Stimulated activated CD8-positive, alpha-beta memory T cell treated with anti-CD3 and anti-CD28 coated beads, Interleukin-12 subunit alpha, Interleukin-12 subunit beta, amount 100 ng/mL, for 1 hour (primary cell): ENCODE results near the gene ITGB2.
A peak's percentile ranks its signal among the peaks of the same experiment; 100 is the strongest.

Source experiments
- DNase-seq: peaks from one replicate; pipeline ENCODE4 v3.0.0-alpha.2; 2020; ENCODE audit warnings: low read depth

Gene ITGB2

DNA sequence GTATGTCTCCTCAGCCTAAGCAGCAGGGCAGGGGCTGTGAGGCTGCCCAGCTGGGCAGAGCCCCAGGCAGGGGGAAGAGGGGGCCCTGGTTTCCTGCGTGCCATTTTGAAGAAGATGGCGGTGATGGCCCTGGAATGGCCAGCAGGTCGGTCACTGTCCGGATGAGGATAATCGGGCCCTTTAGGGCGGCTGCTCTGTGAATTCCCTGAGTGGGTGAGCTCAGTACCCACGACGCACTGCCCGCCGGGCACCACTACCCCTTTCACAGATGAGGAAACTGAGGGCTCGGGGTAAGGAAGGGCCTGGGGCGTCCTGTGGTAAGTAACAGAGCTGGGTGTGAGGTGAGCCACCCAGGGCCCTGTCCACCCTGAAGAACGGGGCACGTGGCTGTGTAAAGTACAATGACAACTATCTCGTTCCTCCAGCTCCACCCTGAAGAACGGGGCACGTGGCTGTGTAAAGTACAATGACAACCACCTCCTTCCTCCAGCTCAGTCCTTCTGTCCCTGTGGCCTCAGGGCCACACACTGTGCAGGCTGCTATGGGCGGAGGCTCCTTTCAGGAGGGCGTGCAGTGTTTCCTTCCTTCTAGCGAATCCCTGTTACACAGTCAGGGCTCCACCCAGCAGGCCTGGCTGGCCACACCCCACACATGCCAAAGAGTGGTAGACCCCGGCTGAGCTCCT, 23.2 kb downstream of the ITGB2 start:
- DNase-seq = no peak

DNA sequence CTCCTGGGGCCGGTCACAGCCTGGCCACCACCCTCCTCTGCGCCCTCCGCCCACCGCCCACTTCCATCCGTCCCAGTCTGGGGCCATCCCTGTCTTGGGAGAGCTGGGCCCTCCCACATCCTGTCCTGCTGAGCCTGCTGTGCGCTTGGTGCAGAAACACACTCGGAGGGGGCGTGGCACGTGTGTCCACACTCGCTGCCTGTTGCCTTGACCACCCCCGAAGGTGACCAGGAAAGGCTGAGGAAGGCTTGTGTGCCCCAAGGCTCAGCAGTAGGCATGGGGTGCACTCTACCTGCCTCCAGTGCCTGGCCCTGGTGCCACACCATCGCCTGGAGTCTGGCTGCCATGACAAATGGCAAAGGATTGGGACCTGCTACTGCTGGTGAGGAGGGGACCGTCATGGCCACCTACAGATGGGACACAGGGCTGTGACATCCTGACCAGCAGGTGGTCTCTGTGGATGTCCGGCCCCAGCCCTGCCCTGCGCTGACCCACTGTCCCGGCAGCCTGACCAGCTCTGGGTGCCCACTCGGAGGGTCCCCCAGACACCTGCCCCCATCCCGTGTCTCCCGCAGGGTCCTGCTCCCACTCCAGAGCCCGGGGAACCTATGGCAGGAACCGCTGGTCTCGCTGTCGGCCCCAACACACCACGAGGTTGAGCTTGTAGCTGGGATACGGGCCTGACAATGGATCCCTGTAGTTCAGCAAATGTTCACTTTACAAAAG, 24.0 kb downstream of the ITGB2 start:
- no peak for DNase-seq

DNA sequence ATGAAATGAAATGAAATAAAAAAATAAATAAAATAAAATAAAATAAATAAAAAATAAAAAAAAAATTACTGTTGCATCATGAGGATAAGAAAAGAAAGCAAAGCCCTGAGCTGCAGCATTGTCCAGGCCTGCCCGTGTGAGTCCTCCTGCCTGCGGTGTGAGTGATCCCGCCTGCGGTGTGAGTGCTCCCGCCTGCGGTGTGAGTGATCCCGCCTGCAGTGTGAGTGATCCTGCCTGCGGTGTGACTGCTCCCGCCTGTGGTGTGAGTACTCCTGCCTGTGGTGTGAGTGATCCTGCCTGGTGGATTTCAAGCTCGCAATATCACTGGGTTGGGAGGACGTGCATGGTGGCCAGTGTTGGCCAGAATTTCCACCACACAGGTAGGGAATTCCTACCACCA, 24.8 kb downstream of the ITGB2 start:
- no peak for DNase-seq

DNA sequence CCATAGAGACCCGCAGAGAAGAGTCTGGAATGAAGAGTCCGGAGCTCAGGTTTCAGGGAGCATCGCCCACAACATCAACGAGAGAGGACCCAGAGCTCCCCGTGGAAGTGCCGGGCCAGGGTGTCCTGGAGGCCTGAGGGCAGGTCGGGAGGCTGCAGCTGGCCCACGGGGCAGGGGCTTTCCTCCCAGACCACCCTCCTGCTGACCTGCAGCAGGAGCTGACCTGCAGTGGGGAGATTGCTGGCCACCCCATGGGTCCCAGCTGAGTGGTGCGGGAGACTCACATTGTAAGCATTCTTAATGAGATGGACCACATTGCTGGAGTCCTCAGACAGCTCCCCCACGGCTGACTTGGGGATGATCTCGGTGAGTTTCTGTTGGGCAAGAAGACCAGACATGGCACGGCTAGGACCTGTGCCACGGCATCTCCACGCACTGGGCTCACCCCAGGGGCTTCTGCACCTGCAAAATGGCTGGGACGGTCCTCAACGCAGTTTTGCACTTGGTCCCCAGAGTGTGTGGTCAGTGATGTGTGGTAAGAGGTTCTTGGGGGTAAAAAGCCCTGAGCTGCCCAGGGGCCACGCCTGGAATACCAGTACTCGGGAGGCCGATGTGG, 25.9 kb downstream of the ITGB2 start:
- no peak for DNase-seq

DNA sequence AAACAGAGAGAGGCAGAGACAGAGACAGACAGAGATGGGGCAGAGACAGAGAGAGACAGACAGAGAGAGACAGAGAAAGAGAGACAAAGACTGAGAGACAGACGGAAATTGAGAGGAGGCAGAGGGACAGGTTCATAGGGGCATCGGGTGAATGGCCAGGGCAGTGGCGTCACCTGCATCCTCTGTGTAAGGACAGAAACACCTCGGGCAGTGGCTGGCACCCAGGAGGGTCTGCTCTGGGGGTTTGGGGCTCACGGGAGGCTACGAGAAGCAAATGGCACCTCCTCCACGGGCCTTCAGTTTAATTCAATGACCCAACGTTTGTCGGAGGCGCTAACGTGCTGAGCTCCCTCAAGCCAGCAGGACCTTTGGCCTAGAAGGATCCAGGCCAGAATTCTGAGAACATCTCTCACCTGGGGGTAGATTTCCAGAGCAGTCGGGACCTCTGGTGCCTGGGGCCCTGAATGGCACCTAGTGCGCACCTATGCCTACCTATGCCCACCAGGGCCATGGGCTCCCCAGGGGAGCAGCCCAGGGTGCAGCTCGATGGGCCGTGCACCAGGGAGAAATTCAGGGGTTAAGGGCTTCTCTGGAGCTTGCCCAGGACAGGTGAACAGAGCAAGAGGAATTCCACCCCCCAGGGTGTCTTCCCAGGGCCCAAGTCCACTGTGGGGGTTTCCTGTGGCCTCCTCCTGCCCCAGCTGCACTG, 26.6 kb downstream of the ITGB2 start:
- no peak for DNase-seq

DNA sequence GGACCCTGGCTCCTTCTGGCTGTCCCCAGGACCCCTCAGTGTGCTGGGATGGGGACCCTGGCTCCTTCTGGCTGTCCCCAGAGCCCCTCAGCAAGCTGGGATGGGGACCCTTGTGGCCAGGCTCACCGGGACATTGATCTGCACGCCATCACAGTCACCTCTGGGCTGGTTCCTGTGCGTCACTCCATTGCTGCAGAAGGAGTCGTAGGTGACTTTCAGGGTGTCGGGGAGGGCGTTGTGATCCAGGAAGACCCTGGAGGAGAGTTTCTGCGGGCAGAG, 27.5 kb downstream of the ITGB2 start:
- DNase-seq = no peak

DNA sequence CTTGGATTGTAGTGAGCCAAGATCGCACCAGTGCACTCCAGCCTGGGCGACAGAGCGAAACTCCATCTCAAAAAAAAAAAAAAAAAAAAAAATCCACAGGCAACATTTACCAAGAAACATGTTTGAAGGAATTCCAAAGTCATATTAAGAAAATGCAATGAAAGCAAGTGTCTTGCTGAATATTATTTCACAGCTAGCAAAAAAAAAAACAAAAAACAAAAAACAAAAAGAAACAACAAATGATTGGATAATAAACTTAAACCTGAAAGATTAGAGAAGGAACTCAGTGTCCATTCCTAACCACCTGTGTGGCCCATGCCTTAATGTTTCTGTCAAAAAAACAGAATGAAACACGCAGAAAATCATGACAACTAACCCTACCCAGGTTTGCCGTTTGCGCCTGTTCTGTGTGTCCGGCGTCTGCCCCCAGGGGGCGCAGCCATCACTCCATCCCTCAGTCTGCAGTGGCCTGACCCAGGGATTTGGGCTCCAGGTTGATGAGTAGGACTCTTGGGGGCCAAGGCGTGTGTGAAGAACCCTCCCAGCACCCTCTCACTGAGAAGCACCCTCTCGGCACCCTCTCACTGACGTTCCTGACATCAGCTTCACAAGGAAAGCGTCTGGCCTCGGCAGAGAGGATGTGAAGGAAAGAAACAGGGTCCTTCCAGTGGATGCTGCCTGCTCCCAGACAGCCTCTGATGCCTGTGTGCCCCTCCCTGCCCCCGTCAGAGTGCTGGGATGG, 28.0 kb downstream of the ITGB2 start:
- peak; percentile 68 for DNase-seq

DNA sequence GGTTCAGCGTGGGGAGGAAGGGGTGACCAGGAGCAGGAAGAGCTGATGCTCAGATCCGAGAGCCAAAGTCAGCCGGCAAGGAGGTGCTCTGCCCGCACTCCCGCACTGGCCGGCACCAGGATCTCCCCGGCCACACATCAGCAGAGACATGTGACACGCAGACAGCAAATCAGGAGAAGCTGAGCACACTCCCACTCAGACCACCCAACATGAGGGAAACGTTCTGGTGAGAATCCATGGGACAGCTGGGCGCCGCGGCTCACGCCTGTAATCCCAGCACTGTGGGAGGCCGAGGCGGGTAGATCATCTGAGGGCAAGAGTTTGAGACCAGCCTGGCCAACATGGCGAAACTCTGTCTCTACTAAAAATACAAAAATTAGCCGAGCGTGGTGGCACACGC, 28.6 kb downstream of the ITGB2 start:
- DNase-seq = no peak

DNA sequence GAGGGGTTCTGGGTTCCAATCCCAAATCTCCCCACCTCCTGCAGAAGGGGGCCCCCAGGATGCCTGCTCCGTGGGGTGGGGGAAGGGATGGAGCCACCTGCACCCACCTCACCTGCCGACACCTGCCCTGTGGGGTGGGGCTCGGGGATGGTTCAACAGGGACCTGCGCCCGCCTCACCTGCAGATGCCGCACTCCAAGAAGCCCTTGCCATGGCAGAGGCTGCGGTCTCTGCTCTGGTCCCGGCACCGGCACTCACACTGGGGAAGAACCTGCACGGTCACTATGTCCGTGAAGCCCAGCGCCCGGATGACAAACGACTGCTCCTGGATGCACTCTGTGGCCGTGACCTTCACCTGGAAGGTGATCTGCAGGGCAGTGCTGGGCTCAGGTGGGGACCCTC, 29.1 kb downstream of the ITGB2 start:
- DNase-seq = no peak

DNA sequence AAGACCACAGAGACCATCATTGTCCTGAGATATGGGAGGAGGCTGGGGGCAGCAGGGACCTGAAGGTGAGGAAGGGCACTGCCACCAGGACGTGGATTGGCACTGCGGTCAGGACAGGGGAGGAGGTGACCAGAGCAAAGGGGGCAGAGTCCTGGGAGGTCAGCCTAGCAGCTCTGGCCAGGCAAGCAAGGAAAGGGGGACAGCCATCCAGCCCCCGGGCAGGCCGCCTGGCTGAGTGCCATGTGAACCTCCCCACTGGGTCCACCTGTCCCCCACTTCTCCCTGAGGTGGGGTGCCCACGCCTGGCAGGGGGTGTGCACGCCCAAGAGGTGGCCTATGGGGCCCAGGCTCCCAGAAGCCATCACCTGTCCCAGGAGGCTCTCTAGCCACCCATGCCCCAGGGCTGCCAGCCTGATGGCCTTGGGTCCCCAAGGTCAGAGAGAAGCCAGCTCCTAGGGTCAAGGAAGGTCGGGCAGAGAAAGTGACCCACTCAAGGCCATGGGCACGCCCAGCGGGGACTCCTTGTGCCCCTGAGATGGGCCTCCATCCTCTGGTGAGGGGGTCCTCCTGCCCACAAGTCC, 29.6 kb downstream of the ITGB2 start:
- DNase-seq = no peak

DNA sequence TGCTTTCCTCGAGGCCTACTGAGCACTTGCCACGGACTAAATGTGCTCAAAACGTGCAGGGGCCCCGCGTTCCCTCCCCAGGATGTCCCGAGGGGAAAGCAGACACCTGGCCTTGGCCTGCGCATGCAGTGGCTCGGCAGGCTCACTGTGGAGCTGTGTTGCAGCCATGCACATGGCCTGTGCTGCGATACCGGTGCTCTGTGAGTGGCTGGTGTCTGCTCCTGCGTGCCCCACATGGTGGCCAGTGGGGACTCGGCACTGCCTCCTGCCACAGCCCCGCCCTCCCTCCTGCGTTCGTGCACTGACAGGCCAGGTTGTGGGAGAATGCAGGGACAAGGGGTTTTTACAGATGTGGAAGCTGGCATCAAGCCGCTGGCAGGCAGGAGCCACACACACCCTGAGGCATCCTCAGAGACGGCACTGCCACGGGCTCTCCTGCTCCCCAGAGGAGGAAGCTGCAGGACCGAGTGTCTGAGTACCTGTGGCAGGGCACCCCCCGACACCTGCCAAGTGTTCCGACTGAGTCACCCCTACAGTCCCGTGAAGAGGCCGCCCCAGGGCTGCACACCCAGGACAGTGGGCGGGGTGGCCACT, 30.3 kb downstream of the ITGB2 start:
- DNase-seq = no peak

DNA sequence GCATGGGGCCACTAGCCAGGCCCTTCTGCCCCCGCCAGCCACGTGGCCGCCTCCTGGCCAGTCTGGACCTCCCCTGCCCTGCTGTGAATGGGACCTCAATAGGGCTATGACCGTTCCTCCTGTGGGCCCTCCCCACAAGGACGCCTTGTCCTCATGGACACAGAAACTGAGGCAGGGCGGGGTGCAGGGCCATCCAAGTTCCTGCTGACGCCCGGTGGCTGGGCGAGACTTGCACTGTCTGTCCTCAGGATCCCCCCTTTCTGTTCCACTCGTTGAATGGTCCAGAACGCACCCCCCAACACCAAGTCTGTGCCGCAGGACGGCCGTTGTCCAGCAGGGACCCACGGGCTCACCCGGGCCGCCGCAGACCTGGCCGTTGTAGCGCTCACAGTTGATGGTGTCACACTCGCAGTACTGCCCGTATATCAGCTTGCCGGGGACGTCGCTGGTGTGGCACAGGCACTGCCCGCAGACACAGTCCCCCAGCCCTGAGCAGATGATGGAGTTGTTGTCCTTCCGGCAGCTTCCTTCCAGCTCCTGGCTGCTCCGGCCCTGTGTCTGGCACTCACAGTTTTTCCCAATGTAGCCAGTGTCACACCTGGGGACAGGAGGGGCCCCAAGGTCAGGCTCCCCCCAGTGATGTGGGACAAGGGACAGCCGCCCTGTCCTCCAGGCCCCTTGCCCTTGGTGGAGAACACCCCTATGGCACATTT, 30.9 kb downstream of the ITGB2 start:
- DNase-seq = no peak

DNA sequence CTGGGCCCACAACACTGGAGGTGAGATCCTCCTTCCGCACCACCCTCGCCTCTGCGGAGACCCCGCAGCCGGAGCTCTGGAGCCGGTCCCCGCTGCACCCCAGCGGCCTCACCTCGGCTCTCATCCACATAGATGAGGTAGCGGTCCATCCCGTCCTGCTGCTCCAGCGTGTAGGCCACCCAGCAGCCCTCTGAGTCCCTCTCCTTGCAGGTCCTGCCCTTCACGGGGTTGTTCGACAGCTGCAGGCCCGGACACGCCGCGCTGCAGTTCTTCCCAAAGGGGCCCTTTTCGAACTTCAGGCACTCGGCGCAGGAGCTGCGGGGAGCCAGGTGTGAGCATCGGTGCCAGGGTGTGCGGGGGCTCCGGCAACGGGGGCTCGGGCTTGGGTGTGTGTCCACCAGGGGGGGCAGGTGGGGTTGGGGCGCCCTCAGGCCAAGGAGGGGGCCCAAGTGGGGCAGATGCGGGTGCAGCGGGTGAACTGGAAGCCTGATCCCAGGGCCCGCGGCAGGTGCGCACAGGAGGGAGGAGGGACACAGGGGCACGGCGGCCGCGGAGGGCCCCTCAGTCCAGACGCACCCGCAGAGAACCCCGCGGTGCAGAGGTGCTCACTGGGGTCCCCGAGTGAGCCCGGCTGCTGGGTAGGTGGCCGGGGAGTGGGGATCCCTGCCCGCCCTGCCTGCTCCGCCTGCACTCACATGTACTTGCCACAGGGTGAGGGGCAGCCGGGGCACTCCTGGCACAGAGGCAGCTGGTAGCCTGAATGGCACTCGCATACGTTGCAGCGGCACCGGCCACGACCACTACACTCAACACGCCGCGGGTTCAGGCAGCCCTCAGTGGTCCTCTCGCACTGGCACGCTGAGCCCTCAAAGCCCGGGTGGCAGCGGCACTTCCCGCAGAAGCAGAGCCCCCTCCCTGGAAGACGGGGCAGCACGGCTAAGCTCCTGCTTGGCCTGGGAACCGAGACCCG, 31.8 kb downstream of the ITGB2 start:
- no peak for DNase-seq

DNA sequence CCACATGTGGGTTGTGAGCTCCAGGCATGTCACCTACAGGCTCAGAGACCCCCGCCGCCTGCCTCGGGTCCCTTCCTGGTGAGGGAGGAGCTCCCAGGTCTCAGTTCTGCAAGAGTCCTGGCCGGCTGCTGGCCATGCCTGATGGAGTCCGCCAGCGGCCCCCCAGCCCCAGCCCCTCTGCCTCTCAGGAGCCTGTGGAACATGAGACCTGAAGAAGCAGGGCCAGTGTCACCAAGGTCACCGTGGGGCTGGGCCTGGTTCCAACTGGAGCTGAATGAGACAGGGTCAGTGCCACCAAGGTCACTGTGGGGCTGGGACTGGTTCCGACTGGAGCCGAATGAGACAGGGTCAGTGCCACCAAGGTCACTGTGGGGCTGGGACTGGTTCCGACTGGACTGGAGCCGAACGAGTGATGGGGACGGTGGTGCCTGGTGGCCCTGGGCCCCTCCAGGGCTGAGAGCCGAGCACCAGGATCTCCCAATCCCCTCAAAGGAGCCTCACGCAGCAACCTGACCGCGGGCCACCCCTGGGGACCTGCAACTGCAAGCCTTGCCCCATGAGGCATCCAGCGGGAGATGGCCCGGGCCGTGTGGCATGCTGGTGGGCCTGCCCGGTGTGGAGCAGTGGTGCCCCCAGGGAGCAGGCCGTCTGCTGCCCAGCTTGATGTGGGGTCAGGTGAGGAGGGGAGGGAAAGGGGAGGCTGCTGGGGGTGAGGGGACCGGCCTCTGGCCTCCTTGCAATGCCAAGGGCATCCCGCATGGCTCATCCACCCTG, 32.7 kb downstream of the ITGB2 start:
- DNase-seq = no peak

DNA sequence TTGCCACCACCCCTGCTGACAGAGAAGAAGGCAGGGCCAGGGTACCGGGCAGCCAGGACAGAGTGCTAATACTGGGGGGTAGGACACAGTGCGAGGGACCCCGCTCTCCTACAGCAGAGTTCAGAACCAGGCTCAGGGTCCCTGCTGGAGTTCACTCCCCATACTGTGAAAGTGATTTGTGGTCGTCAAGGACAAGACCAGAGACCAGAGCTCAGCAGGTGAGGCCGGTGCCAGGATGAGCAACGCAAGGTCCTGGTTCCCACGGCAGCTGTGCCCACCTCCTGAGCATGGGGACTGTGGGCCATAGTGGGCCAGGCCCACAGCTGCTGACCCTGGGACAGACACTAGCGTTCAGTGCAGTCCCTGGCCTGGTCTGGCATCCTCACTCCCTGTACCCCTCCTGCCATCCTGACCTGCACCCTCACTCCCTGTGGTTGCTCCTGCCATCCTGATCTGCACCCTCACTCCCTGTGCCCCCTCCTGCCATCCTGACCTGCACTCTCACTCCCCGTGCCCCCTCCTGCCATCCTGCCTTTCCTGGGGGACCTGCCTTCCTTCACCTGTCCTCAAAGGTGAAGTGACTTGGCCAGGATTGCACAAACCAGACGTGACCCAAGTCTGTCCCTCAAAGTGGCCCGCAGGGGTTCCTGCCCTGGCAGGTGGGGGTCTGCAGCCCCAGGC, 33.4 kb downstream of the ITGB2 start:
- DNase-seq = no peak

DNA sequence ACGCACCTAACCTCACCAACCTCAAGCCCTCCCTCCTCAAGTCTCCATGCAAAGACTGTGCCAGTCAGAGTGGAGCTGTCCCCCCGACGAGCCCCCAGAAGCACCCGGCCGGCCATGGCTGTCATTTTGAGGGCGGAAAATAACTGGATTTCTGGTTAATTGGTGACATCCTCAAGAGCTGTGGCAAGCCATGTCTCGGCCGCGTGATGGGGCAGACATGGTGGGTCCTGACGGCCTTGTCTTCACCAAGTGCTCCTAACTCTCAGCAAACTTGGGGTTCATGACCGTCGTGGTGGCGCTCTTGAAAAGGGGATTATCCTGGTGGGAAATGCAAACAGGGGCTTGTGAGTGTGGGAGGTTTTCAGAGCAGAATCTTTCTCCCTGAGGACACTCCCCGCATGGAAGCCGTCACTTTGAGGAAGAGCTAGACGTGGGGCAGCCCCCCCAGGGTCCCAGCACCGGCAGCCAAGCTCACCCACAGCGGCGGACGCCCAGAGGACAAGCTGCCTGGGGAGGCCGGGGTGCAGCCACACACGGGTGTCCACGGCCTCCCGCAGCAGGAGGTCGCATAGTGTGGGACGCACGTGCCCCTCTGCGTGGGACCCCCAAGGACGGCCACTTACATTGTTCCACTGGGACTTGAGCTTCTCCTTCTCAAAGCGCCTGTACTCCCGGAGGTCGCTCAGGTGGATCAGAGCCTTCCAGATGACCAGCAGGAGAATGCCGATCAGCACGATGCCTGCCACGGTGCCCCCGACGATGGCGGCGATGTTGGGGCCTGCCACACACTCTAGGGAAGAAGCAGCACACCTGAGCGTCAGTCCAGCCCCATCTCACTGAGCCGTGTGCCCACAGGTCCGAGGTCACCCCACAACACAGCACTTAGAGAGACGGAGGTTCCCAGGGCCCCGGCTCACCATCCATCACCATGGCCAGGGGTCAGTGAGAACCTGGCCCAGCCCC, 34.3 kb downstream of the ITGB2 start:
- no peak for DNase-seq

DNA sequence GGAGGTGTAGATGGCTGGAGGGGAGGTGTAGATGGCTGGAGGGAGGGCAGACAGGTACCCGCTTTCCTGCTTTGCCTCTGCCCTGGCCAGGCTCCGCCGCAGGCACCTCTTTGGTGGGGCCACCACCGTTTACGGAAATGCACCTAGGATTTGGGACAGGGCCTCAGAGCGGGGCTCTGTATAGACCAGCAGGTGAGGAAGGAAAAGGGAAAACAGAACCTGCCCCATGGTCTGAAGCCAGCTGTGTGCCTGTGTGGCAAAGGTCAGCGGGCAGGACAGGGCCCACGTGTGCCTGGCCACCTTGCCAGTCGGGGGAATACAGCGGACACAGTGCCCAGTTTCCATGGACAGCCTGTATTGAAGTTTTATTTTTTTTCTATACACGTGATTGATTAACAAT, 35.1 kb downstream of the ITGB2 start:
- DNase-seq = no peak
